ENCODE measurements around the gene CCDC7.
"Not testable (repeated sequence)": the region's sequence is repeated elsewhere in the genome, so short reads cannot be mapped to it uniquely, and the experiment has no call there.

Gene CCDC7

DNA sequence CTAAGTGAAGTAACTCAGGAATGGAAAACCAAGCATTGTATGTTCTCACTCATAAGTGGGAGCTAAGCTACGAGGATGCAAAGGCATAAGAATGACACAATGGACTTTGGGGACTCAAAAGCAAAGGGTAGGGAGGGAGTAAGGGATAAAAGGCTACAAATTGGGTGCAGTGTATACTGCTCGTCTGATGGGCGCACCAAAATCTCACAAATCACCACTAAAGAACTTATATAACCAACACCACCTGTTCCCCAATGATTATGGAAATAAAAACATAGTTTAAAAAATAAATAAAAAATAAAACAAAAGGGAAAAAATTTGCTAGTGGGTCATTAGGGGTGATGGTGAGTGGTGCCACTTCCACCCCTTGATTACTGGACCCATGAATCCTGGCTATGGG, 351.5 kb downstream of the CCDC7 start:
- not testable (repeated sequence) for H3K4me3 ChIP-seq (ENCODE audit: low read length); H3K27me3 ChIP-seq (ENCODE audit: control insufficient read depth, insufficient read depth, low read length); H3K9me3 ChIP-seq (replicated peaks; ENCODE audit: low read length)

DNA sequence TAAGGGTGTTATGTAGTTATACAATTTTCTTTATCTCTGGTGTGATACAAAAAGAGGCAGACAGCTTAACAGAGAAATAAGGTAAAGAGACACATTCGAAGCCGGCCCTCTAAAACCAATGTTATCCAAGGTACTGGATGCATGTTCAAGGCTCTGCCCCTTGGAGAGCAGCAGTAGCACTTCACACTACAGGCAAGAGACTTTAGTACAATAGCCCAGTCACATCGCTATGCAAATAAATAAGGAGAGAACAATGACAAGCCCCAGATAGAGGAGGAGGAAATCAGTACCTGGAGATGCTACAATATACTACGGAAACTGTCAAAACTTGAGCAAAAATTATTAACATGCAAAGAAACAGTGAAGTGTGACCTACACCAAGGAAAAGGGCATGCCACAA, 401.0 kb downstream of the CCDC7 start:
- H3K9ac ChIP-seq (ENCODE audit: low read depth, low read length): no peak overlapping the region
- H3K36me3 ChIP-seq (ENCODE audit: insufficient read depth, low read length): no peaks in the 10 kb centered on the region
- no peak overlapping the region for H3K4me3 ChIP-seq (ENCODE audit: low read length)
- H3K27me3 ChIP-seq (ENCODE audit: control insufficient read depth, insufficient read depth, low read length): no peaks in the 10 kb centered on the region
- H3K9me3 ChIP-seq (replicated peaks; ENCODE audit: low read length): no peaks in the 10 kb centered on the region
- no peaks in the 10 kb centered on the region for H3K4me1 ChIP-seq (ENCODE audit: control insufficient read depth, insufficient read depth, low read length)
- H3K4me2 ChIP-seq (ENCODE audit: low read length): no peak overlapping the region

More for the DNA sequence above, 351.5 kb downstream of the CCDC7 start:
- H3K9ac ChIP-seq (ENCODE audit: low read depth, low read length); H3K4me1 ChIP-seq (ENCODE audit: control insufficient read depth, insufficient read depth, low read length); H3K36me3 ChIP-seq (ENCODE audit: insufficient read depth, low read length); H3K4me2 ChIP-seq (ENCODE audit: low read length): not testable (repeated sequence)

DNA sequence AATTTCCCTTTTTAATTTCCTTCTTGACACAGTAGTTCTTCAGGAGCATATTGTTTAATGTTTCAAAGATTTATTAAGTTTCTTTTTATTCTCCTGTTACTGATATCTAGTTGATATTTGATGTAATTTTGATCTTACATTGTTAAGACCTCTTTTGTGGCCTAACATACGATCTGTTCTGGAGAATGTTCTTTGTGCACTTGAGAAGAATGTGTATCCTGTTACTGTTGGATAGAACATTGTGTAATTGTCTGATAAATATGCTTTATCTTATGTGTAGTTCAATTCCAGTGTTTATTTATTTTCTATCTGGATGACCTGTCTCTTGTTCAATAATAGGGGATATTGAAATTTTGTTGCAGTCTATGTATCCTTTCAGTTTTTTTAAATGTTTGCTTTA, 405.4 kb downstream of the CCDC7 start:
- Histone ChIP-seq H3K4me3 (ENCODE audit: low read length) (no peak overlapping the region), H3K36me3 (ENCODE audit: insufficient read depth, low read length) (no peaks in the 10 kb centered on the region), H3K27me3 (ENCODE audit: control insufficient read depth, insufficient read depth, low read length) (no peaks in the 10 kb centered on the region), H3K4me1 (ENCODE audit: control insufficient read depth, insufficient read depth, low read length) (no peaks in the 10 kb centered on the region), H3K9me3 (replicated peaks; ENCODE audit: low read length) (no peaks in the 10 kb centered on the region), H3K9ac (ENCODE audit: low read depth, low read length) (no peak overlapping the region), H3K4me2 (ENCODE audit: low read length) (no peak overlapping the region)

DNA sequence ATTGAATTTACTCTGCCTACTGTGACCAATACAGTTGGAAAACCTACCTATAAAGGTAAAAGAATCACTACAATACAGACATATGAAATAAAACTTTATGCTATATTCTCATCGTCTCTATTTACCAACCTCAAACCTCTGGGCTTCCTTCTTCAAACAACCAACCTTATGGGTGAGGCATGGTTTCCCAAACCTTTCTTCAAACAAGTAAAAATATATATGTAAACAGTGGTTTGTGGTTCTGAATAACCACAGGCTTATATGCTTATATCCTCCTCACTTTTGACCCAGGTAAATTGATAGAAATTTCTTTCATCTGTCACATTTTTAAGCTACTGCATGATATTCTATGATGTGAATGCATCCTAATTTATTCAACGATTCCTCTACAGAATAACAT, 408.5 kb downstream of the CCDC7 start:
- H3K4me3 ChIP-seq (ENCODE audit: low read length): no peak overlapping the region
- no peak overlapping the region for H3K9ac ChIP-seq (ENCODE audit: low read depth, low read length)
- no peaks in the 10 kb centered on the region for H3K36me3 ChIP-seq (ENCODE audit: insufficient read depth, low read length)
- no peaks in the 10 kb centered on the region for H3K27me3 ChIP-seq (ENCODE audit: control insufficient read depth, insufficient read depth, low read length)
- H3K4me2 ChIP-seq (ENCODE audit: low read length): no peak overlapping the region
- H3K4me1 ChIP-seq (ENCODE audit: control insufficient read depth, insufficient read depth, low read length): no peaks in the 10 kb centered on the region
- no peaks in the 10 kb centered on the region for H3K9me3 ChIP-seq (replicated peaks; ENCODE audit: low read length)

DNA sequence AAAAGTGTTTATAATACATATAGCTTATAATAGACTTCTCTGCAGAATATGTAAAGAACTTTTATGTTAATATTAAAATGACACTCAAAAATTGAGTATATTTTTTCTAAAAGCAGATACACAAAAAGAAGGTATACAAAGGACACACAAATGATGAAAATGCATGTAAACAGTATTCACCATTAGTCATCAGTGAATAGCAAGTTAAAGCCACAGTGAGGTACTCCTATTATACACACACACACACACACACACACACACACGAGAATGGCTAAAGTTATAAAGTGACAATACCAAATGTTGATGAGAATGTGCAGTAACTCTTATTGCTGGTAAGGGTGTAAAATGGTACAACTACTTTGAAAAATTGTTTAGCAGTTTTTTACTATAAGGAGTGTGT, 419.2 kb downstream of the CCDC7 start:
- H3K36me3 ChIP-seq (ENCODE audit: insufficient read depth, low read length): no peaks in the 10 kb centered on the region
- H3K9ac ChIP-seq (ENCODE audit: low read depth, low read length): no peak overlapping the region
- no peaks in the 10 kb centered on the region for H3K4me1 ChIP-seq (ENCODE audit: control insufficient read depth, insufficient read depth, low read length)
- no peak overlapping the region for H3K4me2 ChIP-seq (ENCODE audit: low read length)
- no peaks in the 10 kb centered on the region for H3K27me3 ChIP-seq (ENCODE audit: control insufficient read depth, insufficient read depth, low read length)
- no peak overlapping the region for H3K4me3 ChIP-seq (ENCODE audit: low read length)
- no peaks in the 10 kb centered on the region for H3K9me3 ChIP-seq (replicated peaks; ENCODE audit: low read length)

DNA sequence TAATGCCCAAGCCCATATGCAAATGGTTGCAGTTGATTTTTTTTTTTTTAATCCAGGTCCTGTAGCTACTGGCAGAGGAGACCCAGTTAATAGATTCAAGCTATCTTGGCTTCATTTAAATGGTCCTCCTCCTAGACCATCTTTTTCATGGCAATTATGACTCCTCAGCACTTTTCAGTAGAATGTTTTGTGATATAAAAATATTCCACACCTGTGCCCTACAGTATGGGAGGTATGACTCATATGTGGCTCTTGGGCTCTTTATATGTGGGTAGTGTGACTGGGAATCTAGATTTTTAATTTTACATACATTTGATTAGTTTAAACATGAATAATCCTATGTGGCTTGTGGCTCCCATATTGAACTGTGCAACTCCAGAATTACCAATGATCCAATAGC, 432.0 kb downstream of the CCDC7 start:
- Histone ChIP-seq H3K4me1 (ENCODE audit: control insufficient read depth, insufficient read depth, low read length) (no peaks in the 10 kb centered on the region), H3K9ac (ENCODE audit: low read depth, low read length) (no peak overlapping the region), H3K27me3 (ENCODE audit: control insufficient read depth, insufficient read depth, low read length) (no peaks in the 10 kb centered on the region), H3K36me3 (ENCODE audit: insufficient read depth, low read length) (no peaks in the 10 kb centered on the region), H3K4me3 (ENCODE audit: low read length) (no peak overlapping the region), H3K4me2 (ENCODE audit: low read length) (no peak overlapping the region), H3K9me3 (replicated peaks; ENCODE audit: low read length) (no peaks in the 10 kb centered on the region)

DNA sequence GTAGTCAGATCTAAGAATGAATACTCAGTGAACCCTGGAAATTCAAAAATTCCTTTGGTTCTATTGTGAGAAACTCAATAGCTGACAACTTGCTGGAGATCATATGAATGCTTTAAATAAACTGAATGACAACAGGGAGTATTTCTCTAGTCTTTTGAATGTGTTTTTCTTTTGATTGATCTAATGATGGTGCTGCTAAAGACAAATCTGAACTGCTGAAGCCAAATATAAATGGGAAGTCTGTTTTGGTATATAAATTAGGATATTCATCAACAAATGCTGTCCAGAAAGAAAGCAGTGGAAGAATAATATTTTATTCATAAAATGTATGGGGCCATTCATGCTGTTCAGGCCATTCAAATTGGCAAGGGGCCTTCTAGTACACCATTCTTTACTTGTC, 432.7 kb downstream of the CCDC7 start:
- H3K4me3 ChIP-seq (ENCODE audit: low read length): no peak overlapping the region
- H3K36me3 ChIP-seq (ENCODE audit: insufficient read depth, low read length): no peaks in the 10 kb centered on the region
- H3K4me1 ChIP-seq (ENCODE audit: control insufficient read depth, insufficient read depth, low read length): no peaks in the 10 kb centered on the region
- H3K4me2 ChIP-seq (ENCODE audit: low read length): no peak overlapping the region
- no peaks in the 10 kb centered on the region for H3K27me3 ChIP-seq (ENCODE audit: control insufficient read depth, insufficient read depth, low read length)
- H3K9me3 ChIP-seq (replicated peaks; ENCODE audit: low read length): no peaks in the 10 kb centered on the region
- no peak overlapping the region for H3K9ac ChIP-seq (ENCODE audit: low read depth, low read length)

DNA sequence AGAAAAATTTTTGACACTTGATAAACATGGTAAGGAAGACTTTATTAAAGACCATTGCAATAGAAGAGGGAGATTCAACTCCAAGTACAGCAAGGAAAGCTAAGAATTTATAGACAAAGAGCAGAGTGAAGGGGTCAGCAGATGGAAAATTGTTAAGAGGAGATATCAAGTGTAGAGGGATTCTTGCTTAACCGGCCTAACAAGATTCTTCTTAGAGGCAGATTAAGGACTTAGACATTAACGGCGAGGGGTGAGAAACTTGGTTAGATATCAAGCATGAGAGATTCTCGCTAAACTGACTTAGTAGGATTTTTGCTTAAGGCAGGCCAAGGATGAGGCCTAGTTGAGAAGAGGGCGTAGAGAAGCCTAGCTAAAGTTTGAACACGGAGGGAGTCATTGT, 436.1 kb downstream of the CCDC7 start:
- Histone ChIP-seq H3K9ac (ENCODE audit: low read depth, low read length) (no peak overlapping the region), H3K4me1 (ENCODE audit: control insufficient read depth, insufficient read depth, low read length) (no peaks in the 10 kb centered on the region), H3K27me3 (ENCODE audit: control insufficient read depth, insufficient read depth, low read length) (no peaks in the 10 kb centered on the region), H3K36me3 (ENCODE audit: insufficient read depth, low read length) (no peaks in the 10 kb centered on the region), H3K4me2 (ENCODE audit: low read length) (no peak overlapping the region), H3K4me3 (ENCODE audit: low read length) (no peak overlapping the region), H3K9me3 (replicated peaks; ENCODE audit: low read length) (no peaks in the 10 kb centered on the region)

DNA sequence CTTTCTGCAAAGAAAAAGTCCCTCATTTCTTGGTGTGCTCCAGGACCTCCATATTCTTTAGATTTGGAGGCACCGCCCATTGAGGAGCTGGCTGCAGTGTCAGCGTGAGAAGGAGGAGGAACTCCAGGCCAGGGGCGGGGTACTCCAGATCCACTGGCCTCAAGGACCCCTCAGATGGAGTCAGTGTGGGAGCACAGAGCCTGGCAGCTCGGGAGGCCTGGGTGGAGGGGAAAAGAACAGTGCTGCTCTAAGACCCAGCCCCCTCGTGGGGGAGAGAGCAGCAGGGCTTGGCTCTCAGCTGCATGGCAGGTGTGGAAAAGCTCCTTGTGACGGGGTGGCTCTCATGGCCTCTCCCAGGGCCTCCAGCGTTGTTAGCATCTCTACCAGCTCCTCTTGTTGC, 441.5 kb downstream of the CCDC7 start:
- Histone ChIP-seq H3K36me3 (ENCODE audit: insufficient read depth, low read length) (no peaks in the 10 kb centered on the region), H3K27me3 (ENCODE audit: control insufficient read depth, insufficient read depth, low read length) (no peaks in the 10 kb centered on the region), H3K9me3 (replicated peaks; ENCODE audit: low read length) (no peaks in the 10 kb centered on the region), H3K4me2 (ENCODE audit: low read length) (no peak overlapping the region), H3K9ac (ENCODE audit: low read depth, low read length) (no peak overlapping the region), H3K4me3 (ENCODE audit: low read length) (no peak overlapping the region), H3K4me1 (ENCODE audit: control insufficient read depth, insufficient read depth, low read length) (no peaks in the 10 kb centered on the region)

DNA sequence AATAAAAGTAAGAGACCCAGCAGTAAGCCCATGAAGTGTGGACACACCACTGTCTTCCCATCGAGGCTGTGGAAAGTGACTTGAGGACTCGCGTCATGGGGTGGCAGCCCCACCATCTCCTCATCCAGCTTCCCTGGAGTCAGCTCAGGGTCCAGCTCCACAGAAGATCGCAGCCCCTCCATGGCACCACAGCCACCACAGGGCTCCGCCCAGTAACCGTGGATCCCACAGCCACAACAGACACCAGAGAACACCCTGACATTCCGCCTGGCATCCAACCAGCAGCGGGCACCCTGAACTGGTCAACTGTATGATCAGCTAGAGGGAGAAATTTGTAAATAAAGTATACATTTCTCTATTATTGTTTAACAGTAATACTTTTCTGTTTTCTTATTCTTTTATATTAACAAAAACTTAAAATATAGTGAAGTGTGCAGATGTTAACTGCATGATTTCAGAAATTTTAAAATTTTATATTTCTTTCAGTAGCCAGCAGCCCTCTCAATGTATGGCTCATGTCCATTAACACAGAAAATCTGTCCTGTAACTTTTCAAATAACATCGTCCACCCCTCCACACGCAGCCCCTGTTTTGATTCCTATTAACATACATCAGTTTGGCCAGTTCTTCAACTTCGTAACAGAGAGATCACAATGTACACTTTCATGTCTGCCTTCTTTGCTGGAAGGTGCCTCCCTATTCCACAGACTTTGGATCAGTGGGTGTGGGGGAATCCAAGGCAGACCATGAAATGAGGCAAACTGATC, 442.4 kb downstream of the CCDC7 start:
- Histone ChIP-seq H3K27me3 (ENCODE audit: control insufficient read depth, insufficient read depth, low read length) (no peaks in the 10 kb centered on the region), H3K4me2 (ENCODE audit: low read length) (no peak overlapping the region), H3K9me3 (replicated peaks; ENCODE audit: low read length) (no peaks in the 10 kb centered on the region), H3K4me3 (ENCODE audit: low read length) (no peak overlapping the region), H3K36me3 (ENCODE audit: insufficient read depth, low read length) (peaks cover 2% of the 10 kb centered on the region), H3K4me1 (ENCODE audit: control insufficient read depth, insufficient read depth, low read length) (no peaks in the 10 kb centered on the region), H3K9ac (ENCODE audit: low read depth, low read length) (no peak overlapping the region)

DNA sequence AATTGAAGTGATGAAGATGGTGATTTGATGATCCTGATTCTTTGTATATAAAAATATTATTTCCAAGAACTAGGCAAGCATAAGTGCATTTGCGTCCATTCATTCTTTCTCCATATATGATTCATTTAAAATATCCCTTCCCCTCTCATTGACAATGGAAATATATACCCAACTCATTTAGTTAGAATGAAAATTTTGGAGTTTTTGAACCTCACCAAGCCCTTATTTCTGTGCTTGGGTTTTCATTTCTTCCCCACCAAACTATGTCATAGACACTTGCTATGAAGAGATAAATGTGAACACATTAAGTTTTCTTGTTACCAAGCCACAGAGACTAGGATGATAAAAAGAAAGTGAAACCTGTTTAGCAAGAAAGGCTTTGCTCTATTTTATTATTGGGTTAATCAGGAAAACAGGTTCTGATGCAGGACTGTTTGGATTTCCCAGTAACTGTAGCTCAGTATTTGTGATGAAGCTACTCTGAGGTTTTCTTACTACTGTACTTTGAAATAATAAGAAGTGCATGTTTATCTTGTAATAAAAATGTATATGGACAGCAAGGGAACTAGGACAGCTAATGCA, 443.8 kb downstream of the CCDC7 start:
- Histone ChIP-seq H3K4me3 (ENCODE audit: low read length) (no peak overlapping the region), H3K36me3 (ENCODE audit: insufficient read depth, low read length) (peaks cover 11% of the 10 kb centered on the region), H3K4me2 (ENCODE audit: low read length) (no peak overlapping the region), H3K9ac (ENCODE audit: low read depth, low read length) (no peak overlapping the region), H3K9me3 (replicated peaks; ENCODE audit: low read length) (no peaks in the 10 kb centered on the region), H3K27me3 (ENCODE audit: control insufficient read depth, insufficient read depth, low read length) (no peaks in the 10 kb centered on the region), H3K4me1 (ENCODE audit: control insufficient read depth, insufficient read depth, low read length) (no peaks in the 10 kb centered on the region)

DNA sequence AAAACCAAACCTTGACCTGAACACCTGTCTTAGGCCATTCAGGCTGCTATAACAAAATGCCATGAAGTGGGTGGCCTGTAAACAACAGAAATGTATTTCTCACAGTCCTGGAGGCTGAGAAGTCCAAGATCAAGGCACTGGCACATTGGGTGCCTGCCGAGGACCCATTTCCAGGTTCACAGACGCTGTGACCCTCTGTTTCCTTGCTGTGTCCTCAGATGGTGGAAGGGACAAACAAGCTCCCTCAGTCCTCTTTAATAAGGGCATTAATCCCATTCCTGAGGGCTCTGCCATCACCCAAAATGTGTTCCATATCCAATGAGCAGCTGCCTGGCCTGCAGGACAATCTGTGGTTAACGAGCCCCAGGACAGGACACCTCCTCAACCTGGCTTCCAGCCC, 444.5 kb downstream of the CCDC7 start:
- H3K36me3 ChIP-seq (ENCODE audit: insufficient read depth, low read length): peaks cover 13% of the 10 kb centered on the region
- no peak overlapping the region for H3K4me2 ChIP-seq (ENCODE audit: low read length)

More for the DNA sequence above, 444.5 kb downstream of the CCDC7 start:
- Histone ChIP-seq H3K4me3 (ENCODE audit: low read length) (no peak overlapping the region), H3K4me1 (ENCODE audit: control insufficient read depth, insufficient read depth, low read length) (no peaks in the 10 kb centered on the region), H3K9me3 (replicated peaks; ENCODE audit: low read length) (no peaks in the 10 kb centered on the region), H3K9ac (ENCODE audit: low read depth, low read length) (no peak overlapping the region), H3K27me3 (ENCODE audit: control insufficient read depth, insufficient read depth, low read length) (no peaks in the 10 kb centered on the region)
